GM18873 (cell line): ENCODE measurements around the gene SOCS3.
"Not testable (repeated sequence)": the region's sequence is repeated elsewhere in the genome, so short reads cannot be mapped to it uniquely, and the experiment has no call there.

Source experiments
- ATAC-seq: cut with Tn5 transposase; IDR thresholded peaks from one replicate; pipeline ENCODE4 v1.9.1; 2021; ENCODE audit warnings: mild to moderate bottlenecking, moderate library complexity, moderate number of reproducible peaks; ENCODE audit not compliant: unreplicated experiment, low FRiP score

SOCS3 gene

DNA sequence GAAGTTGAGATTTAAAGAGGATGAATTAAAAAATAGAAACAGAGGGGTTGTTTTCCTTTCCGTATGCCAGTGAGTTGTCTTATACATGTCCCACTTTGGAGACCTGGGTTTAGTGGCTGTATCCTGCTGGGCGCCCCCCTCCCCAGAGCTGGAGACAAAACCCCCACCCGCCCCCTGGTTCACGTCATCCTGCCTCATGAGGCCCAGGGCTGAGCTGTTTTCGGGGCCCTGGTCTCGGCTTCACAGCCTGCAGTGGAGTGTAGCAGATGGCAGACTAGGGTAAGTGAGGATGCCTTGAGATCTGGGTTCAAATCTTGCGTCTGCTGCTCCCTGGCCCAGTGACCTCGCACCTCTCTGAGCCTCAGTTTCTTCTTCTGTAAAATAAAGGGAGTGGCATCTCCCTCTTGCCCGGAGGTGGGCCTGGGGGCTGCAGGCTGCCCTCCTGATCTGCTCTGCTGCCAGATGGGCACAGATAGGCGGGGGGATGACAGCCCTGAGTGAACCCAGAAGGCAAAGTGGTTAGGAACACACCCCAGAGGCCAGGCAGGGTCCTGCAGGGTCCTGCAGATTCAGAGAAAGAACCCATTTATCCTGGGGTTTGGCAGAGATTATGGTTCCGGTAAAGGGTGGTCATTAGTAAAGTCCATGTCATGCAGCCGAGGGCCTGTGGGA is 45.1 kb downstream of the SOCS3 start:
- ATAC-seq, result no peak

DNA sequence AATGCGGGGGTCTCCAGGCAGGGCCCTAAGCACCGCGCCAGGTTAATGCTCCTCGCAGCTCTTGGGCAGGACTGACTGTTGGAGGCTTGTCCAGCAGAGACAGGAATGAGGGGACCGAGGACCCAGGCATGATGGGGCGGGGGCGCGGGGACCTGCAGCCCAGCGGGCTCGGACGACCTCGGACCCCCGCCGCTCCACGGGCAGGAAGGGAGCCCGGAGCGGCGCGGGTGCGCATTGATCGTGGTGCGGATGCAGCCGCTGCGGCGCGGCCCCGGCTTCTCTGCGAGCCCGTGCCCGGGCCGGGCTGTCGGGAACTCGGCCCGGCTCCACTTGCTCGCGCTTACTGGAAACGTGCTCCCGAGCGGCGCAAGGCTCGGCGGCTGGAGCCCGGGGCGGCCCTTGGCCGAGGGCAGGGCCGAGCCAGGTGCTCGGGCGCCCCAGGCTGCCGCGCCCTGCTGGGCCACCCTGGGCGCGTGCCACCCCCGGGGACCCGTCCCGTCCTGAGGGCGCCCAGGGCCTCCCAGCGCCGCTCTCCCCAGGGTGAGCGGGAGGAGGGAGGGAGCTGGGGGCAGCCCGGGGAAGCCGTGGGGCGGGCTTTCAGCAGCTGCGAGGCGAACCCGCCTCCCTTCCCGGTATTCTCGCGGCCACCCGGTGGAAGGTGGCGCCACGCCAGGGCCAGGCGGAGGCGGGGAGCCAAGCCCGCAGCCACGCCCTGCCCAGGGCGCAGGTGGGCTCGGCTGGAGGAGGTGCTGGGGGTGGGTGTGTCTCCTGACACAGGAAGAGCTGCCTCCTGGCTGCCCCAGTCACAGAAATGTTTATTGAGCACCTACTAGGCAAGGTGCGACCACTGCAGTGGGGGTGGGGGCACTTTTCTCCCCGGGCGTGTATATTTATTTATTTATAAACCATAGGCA is 45.9 kb downstream of the SOCS3 start:
- no peak for ATAC-seq

DNA sequence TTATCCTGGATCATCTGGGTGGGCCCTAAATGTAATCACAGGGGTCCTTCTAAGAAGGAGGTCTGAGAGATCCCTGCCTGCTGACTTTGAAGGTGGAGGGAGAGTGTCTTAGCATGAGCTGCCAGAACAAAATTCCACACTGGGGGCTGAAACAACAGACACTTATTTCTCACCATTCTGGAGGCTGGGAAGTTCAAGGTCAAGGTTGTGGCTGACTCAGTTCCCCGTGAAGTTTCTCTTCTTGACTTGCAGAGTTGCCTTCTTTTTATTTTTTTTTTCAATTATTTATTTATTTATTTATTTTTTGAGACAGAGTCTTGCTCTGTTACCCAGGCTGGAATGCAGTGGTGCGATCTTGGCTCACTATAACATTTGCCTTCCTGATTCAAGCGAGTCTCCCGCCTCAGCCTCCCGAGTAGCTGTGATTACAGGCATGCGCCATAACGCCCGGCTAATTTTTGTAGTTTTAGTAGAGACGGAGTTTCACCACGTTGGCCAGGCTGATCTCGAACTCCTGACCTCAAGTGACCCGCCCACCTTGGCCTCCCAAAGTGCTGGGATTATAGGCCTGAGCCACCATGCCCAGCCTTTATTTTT is 50.1 kb downstream of the SOCS3 start:
- not testable (repeated sequence) for ATAC-seq

DNA sequence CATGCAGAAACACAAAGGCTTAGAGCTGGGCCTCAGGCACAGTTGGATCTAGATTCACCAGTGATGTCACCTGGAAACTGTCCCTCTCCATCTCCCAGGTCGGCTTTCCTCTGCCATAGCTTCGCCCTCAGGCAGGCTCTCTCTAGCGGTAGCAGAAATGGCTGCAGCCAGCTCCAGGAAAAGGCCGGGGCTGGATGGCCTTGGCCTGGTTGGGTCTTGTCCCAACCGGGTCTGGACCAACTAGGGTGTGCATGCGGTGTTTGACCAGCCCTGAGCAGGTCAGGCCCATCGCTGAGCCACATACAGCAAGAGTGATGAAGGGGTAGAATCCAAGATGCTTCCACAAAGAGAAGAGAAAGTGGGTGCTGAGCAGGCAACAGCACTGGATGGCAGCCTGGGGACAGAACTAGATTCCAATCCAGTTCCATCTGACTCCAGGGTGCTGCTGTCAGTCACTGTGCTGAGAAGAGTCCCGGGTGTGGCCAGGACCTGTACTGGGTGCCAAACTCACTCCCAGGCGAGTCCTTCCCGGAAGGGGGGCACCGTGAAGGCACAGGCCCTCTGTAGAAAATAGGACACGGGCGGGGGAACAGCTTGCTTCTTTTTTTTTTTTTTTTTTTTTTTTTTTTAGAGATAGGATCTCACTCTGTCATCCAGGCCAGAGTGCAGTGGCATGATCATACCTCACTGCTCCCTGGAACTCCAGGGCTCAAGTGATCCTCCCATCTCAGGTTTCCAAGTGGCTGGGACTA is 51.8 kb downstream of the SOCS3 start:
- no peak for ATAC-seq

DNA sequence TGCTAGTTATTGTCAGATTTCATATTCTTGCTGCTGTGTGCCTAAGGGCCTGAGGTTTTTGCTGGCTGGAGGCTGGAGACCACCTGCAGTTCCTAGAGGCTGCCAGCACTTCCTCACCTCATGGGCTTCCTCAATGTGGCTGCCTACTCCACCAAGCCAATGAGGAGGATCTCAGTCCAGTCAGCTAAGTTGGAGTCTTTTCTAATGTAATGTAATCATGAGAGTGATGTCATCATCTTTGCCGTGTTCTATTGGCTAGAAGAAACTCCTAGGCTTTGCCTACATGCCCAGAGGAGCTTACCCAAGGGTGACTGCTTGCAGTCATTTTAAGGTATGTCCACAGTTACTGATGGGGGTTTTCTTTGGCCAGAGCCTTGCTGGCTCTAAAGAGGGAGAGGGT is 53.0 kb downstream of the SOCS3 start:
- no peak for ATAC-seq
